GM19023 (cell line): ENCODE results near the gene ANKLE1.
"Not testable (repeated sequence)": the region's sequence is repeated elsewhere in the genome, so short reads cannot be mapped to it uniquely, and the experiment has no call there.

Source experiments
- ATAC-seq: cut with Tn5 transposase; IDR thresholded peaks from one replicate; pipeline ENCODE4 v1.9.1; 2021; ENCODE audit warnings: mild to moderate bottlenecking, moderate library complexity; ENCODE audit not compliant: unreplicated experiment

ANKLE1 gene

GRCh38 chr19:17279436-17279835 is 2.3 kb upstream of the ANKLE1 start:
- no peak for ATAC-seq

GRCh38 chr19:17282488-17283125 is 906 bp downstream of the ANKLE1 start:
- ATAC-seq, result peak; percentile 59

GRCh38 chr19:17283504-17283996 is 1.8 kb downstream of the ANKLE1 start:
- ATAC-seq, result no peak

- ATAC-seq, result no peak
These were observed 3.9 kb downstream of the ANKLE1 start for GRCh38 chr19:17285415-17286135.

- no peak for ATAC-seq
These were observed 4.6 kb downstream of the ANKLE1 start for GRCh38 chr19:17286263-17286662.

GRCh38 chr19:17286752-17287151 is 5.1 kb downstream of the ANKLE1 start:
- no peak for ATAC-seq

GRCh38 chr19:17289489-17289888 is 7.8 kb downstream of the ANKLE1 start:
- no peak for ATAC-seq

GRCh38 chr19:17292301-17293074 is 10.8 kb downstream of the ANKLE1 start:
- ATAC-seq, result peak; percentile 81

- no peak for ATAC-seq
These were observed 11.9 kb downstream of the ANKLE1 start for GRCh38 chr19:17293605-17294004.

GRCh38 chr19:17294051-17294891 is 12.6 kb downstream of the ANKLE1 start:
- ATAC-seq, result no peak

GRCh38 chr19:17295551-17295950 is 13.8 kb downstream of the ANKLE1 start:
- ATAC-seq, result not testable (repeated sequence)

- ATAC-seq, result no peak
These were observed 14.6 kb downstream of the ANKLE1 start for GRCh38 chr19:17296273-17296672.

- ATAC-seq, result no peak
These were observed 15.3 kb downstream of the ANKLE1 start for GRCh38 chr19:17296976-17297375.

GRCh38 chr19:17300992-17301619 is 19.4 kb downstream of the ANKLE1 start:
- ATAC-seq, result no peak

- no peak for ATAC-seq
These were observed 20.9 kb downstream of the ANKLE1 start for GRCh38 chr19:17302391-17303166.

- ATAC-seq, result peak; percentile 67
These were observed 21.7 kb downstream of the ANKLE1 start, which contains the start of gene ABHD8 for GRCh38 chr19:17303167-17303939. TSS of gene ABHD8 (minus strand) at chr19:17303425. CDS start at chr19:17301616, 1,809 bp downstream.

GRCh38 chr19:17303940-17304267 is 22.2 kb downstream of the ANKLE1 start:
- no peak for ATAC-seq

- ATAC-seq, result no peak
These were observed 22.9 kb downstream of the ANKLE1 start for GRCh38 chr19:17304386-17305215.
